ENCODE results near the gene NHEJ1. TPM values are rescaled to one million over a fixed set of nuclear protein-coding genes. Genes with fewer than 3 reads are reported as not detected.

The NHEJ1 gene
- total RNA-seq, 1 donor = 23.8 TPM

DNA sequence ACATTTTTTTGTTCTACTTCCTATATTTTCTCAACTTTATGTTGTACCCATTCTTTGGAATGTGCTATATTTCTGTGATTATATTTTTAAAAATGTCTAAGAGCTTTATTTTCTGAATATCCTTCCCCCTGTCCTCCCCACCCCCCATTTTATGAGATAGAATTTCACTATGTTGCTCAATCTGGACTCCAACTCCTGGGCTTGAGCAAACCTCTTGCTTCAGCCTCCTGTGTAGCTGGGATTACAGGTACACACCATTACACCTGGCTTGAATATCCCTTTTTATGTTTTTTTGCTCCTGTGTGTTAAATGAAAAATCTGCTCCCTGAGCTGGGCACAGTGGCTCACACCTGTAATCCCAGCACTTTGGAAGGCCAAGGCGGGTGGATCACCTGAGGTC lies 36.8 kb upstream of the NHEJ1 start:
- DNase-seq (ENCODE audit: low read depth) = no peak
- H3K4me3 ChIP-seq (ENCODE audit: low read depth, low read length) = no peak overlapping the region
- TF ChIP-seq, protein P1, sequence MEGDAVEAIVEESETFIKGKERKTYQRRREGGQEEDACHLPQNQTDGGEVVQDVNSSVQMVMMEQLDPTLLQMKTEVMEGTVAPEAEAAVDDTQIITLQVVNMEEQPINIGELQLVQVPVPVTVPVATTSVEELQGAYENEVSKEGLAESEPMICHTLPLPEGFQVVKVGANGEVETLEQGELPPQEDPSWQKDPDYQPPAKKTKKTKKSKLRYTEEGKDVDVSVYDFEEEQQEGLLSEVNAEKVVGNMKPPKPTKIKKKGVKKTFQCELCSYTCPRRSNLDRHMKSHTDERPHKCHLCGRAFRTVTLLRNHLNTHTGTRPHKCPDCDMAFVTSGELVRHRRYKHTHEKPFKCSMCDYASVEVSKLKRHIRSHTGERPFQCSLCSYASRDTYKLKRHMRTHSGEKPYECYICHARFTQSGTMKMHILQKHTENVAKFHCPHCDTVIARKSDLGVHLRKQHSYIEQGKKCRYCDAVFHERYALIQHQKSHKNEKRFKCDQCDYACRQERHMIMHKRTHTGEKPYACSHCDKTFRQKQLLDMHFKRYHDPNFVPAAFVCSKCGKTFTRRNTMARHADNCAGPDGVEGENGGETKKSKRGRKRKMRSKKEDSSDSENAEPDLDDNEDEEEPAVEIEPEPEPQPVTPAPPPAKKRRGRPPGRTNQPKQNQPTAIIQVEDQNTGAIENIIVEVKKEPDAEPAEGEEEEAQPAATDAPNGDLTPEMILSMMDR (IDR thresholded peaks at IDR 0.05; ENCODE audit: insufficient read depth, low read length) = no peak

DNA sequence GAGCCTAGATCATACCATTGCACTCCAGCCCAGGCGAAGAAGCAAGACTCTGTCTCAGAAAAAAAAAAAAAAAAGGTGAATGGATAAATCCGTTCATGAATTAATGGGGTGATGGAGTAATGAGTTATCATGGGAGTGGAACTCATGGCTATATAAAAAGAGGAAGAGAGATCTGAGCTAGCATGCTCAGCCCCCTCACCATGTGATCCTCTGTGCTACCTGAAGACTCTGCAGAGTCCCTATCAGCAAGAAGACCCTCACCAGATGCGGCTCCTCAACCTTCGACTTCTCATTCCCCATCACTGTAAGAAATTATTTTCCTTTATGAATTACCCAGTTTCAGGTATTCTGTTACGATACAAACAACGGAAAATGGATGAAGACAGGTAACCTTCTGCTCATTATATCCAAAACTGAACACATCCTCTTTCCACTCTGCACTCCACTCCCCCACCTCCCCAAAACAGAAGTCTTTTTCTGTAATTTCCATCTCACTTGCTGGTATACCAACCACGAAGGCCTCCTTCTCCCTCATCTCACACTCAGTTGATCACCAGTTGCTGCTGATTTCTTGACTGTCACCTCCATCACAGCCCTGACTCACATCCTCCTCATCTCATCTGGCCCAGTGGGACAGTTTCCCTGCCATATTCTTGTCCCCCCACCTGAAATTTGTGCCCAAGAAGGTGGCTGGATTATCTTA lies 26.3 kb upstream of the NHEJ1 start:
- TF ChIP-seq, protein P1 (IDR thresholded peaks at IDR 0.05; ENCODE audit: insufficient read depth, low read length) = no peak
- no peak for DNase-seq (ENCODE audit: low read depth)
- H3K4me3 ChIP-seq (ENCODE audit: low read depth, low read length) = no peak overlapping the region

DNA sequence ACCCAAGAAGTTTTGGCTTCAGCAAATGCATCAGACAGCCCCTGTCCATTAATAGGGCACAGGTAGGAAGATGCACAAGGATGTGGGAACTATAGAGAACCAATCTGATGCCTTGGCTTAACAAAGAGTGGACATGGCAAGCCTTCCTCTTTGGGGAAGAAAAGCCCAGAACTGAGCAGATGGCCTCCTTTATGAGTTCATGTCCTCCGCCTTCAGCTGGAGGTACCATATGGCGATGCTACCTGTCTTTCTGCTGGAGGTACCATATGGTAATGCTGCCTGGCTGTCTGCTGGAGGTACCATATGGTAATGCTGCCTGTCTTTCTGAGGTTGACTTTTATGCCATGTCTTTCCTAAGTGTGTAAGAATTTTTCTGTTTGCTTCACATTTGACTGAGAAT lies 23.5 kb upstream of the NHEJ1 start:
- TF ChIP-seq, protein P1 (IDR thresholded peaks at IDR 0.05; ENCODE audit: insufficient read depth, low read length) = no peak
- no peak for DNase-seq (ENCODE audit: low read depth)
- no peak overlapping the region for H3K4me3 ChIP-seq (ENCODE audit: low read depth, low read length)

DNA sequence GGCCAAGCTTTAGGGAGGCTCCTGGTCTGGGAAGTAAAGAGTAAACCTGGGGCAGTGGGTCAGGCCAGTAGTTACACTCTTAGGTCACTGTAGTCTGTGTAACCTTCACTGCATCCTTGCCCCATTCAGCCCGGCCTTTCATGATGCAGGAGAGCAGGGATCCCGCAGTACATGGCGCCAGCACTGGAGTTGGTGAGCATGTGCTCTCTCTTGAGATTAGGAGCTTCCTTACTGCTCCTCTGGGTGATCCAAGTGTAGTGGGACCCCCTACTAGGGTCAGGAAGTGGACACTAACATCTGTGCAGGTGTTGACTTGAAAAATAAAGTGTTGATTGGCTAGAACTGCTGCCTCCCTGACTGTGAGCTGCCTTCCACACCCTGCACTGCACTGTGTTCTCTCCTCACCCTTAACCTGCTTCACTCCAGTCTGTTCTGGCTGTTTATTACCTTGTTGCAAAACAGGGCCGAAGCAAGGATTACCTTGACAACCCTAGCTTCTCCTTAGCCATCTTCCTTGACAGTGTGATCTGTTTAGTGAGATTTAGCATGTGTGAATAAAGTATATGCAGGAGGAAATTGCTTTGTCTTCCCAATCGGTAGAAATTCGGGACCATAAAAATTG lies 22.6 kb upstream of the NHEJ1 start:
- TF ChIP-seq, protein P1 (IDR thresholded peaks at IDR 0.05; ENCODE audit: insufficient read depth, low read length) = no peak

DNA sequence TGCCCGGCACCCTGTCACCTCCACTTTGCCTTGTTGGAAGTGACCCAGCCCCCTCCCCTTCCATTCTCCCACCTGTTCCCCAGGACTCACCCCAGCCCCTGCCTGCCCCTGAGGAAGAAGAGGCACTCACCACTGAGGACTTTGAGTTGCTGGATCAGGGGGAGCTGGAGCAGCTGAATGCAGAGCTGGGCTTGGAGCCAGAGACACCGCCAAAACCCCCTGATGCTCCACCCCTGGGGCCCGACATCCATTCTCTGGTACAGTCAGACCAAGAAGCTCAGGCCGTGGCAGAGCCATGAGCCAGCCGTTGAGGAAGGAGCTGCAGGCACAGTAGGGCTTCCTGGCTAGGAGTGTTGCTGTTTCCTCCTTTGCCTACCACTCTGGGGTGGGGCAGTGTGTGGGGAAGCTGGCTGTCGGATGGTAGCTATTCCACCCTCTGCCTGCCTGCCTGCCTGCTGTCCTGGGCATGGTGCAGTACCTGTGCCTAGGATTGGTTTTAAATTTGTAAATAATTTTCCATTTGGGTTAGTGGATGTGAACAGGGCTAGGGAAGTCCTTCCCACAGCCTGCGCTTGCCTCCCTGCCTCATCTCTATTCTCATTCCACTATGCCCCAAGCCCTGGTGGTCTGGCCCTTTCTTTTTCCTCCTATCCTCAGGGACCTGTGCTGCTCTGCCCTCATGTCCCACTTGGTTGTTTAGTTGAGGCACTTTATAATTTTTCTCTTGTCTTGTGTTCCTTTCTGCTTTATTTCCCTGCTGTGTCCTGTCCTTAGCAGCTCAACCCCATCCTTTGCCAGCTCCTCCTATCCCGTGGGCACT lies 21.9 kb upstream of the NHEJ1 start:
- TF ChIP-seq, protein P1 (IDR thresholded peaks at IDR 0.05; ENCODE audit: insufficient read depth, low read length) = no peak
- H3K4me3 ChIP-seq (ENCODE audit: low read depth, low read length) = no peak overlapping the region
- DNase-seq (ENCODE audit: low read depth) = no peak

More for the DNA sequence above, 22.6 kb upstream of the NHEJ1 start:
- no peak overlapping the region for H3K4me3 ChIP-seq (ENCODE audit: low read depth, low read length)
- DNase-seq (ENCODE audit: low read depth) = no peak

DNA sequence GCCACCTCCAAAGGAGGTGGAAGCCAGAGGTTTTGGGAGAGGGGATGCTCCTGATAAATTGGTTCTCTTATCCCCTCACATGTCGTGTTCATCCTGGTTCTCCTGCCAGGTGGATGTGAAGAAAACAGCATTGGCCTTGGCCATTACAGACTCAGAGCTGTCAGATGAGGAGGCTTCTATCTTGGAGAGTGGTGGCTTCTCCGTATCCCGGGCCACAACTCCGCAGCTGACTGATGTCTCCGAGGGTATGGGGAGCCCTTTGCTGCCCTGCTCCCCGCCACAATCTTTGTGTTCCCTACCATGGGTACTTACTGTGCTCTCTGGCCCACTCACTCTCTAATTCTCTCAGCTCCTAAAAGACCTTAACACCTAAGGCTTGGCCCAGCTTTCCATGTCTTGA lies 20.9 kb upstream of the NHEJ1 start:
- H3K4me3 ChIP-seq (ENCODE audit: low read depth, low read length) = no peak overlapping the region
- no peak for DNase-seq (ENCODE audit: low read depth)
- TF ChIP-seq, protein P1 (IDR thresholded peaks at IDR 0.05; ENCODE audit: insufficient read depth, low read length) = no peak
